ENCODE measurements around the gene PPM1E.

GRCh38 chr17:58944166-58944565, 188.5 kb downstream of the PPM1E start:
- TF ChIP-seq POLR2A (IDR thresholded peaks at IDR 0.05): no peak
- TF ChIP-seq CTCF (IDR thresholded peaks at IDR 0.05): no peak

All from heart left ventricle (tissue), 13 donors.